Tibial nerve (tissue), 4 donors: ENCODE measurements around the gene SLC43A1.

Source experiments
- EP300 ChIP-seq, 2 donors: sonication (generic); formaldehyde crosslinking; IDR thresholded peaks; one replicate each; pipeline ENCODE4 v1.6.1; 2017; ENCODE audit warnings: antibody characterized with exemption in 2 of 2, mild to moderate bottlenecking in 1 of 2
- POLR2A ChIP-seq, 2 donors: fragments of 450-650 bp; IDR thresholded peaks; one replicate each; pipeline ENCODE4 v1.6.1; 2017; ENCODE audit warnings: antibody characterized with exemption in 2 of 2, mild to moderate bottlenecking in 2 of 2, moderate library complexity in 2 of 2
- TF ChIP-seq, protein P1 (sequence below), 5 experiments: fragments of 200-600 bp in 3 of 5; fragments of 450-650 bp in 2 of 5; sonication (generic) in 3 of 5; IDR thresholded peaks; one replicate each; pipeline ENCODE4 v1.5.1; 2016 to 2019; ENCODE audit warnings: antibody characterized with exemption in 5 of 5, mild to moderate bottlenecking in 3 of 5, moderate library complexity in 2 of 5

DNA sequence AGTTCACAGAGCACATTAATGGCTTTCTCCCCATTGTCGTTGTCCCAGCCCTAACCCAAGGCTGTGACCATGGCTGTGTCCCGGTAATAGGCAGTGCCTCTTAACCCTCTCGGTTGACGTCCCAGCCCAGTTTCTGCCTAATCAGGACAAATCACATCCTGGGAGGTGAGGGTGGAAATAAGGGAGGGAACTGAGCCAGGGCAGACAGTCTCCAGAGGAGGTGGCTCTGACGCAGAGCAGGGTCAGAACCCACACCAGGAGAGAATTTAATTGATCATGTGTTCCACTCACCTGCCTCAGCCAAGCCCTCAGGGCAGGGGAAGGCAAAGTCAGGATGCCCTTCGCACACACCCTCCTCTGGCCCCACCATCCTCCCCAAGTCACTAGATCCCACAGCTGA, 17.0 kb downstream of the SLC43A1 start:
- TF ChIP-seq, protein P1, sequence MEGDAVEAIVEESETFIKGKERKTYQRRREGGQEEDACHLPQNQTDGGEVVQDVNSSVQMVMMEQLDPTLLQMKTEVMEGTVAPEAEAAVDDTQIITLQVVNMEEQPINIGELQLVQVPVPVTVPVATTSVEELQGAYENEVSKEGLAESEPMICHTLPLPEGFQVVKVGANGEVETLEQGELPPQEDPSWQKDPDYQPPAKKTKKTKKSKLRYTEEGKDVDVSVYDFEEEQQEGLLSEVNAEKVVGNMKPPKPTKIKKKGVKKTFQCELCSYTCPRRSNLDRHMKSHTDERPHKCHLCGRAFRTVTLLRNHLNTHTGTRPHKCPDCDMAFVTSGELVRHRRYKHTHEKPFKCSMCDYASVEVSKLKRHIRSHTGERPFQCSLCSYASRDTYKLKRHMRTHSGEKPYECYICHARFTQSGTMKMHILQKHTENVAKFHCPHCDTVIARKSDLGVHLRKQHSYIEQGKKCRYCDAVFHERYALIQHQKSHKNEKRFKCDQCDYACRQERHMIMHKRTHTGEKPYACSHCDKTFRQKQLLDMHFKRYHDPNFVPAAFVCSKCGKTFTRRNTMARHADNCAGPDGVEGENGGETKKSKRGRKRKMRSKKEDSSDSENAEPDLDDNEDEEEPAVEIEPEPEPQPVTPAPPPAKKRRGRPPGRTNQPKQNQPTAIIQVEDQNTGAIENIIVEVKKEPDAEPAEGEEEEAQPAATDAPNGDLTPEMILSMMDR (IDR thresholded peaks at IDR 0.05): no peak
- TF ChIP-seq POLR2A (IDR thresholded peaks at IDR 0.05) (no peak), EP300 (IDR thresholded peaks at IDR 0.05) (no peak)
